Ovary (tissue), 3 donors: ENCODE measurements around the gene UQCR11.

Experiments
- POLR2A ChIP-seq: fragments of 450-650 bp; IDR thresholded peaks from one replicate; pipeline ENCODE4 v1.6.1; 2017; ENCODE audit warnings: antibody characterized with exemption, mild to moderate bottlenecking, moderate library complexity
- TF ChIP-seq, protein P1 (sequence below), 3 donors: fragments of 450-650 bp in 2 of 3; fragments of 200-600 bp in 1 of 3; IDR thresholded peaks; one replicate each; pipeline versions ENCODE4 v1.5.1 to v1.8.0; 2016 to 2022; ENCODE audit warnings: antibody characterized with exemption in 3 of 3, mild to moderate bottlenecking in 1 of 3
- donor health status: DM: no; HTN: no; CAD: no.

GRCh38 chr19:1633269-1633826 lies 28.1 kb upstream of the UQCR11 start:
- TF ChIP-seq, protein P1, sequence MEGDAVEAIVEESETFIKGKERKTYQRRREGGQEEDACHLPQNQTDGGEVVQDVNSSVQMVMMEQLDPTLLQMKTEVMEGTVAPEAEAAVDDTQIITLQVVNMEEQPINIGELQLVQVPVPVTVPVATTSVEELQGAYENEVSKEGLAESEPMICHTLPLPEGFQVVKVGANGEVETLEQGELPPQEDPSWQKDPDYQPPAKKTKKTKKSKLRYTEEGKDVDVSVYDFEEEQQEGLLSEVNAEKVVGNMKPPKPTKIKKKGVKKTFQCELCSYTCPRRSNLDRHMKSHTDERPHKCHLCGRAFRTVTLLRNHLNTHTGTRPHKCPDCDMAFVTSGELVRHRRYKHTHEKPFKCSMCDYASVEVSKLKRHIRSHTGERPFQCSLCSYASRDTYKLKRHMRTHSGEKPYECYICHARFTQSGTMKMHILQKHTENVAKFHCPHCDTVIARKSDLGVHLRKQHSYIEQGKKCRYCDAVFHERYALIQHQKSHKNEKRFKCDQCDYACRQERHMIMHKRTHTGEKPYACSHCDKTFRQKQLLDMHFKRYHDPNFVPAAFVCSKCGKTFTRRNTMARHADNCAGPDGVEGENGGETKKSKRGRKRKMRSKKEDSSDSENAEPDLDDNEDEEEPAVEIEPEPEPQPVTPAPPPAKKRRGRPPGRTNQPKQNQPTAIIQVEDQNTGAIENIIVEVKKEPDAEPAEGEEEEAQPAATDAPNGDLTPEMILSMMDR (IDR thresholded peaks at IDR 0.05) = no peak
- no peak for TF ChIP-seq POLR2A
